Cardiac septum (tissue), 1 donor: Measurements from ENCODE around the gene MISP. TPM values are rescaled to one million over a fixed set of nuclear protein-coding genes. Genes with fewer than 3 reads are reported as not detected.

ENCODE experiments used
- DNase-seq: peaks from one replicate; pipeline ENCODE4 v3.0.0-alpha.2; 2020; ENCODE audit warnings: low spot score
- intact Hi-C: fragments of 100-400 bp; cut with DNase I; formaldehyde crosslinking; loops from one replicate; pipeline ENCODE4 v1.14.0; 2022
- total RNA-seq: library from RNA; stranded (reverse); fragmentation: NEBNext Ultra II Directional; extraction: Animal tissue kit (Norgen Biotek cat#: 25700); gene quantifications from one replicate; pipeline ENCODE4 v1.2.1, GENCODE V29; 2021
- donor health status: DM: no; HTN: no; CAD: no.

MISP gene
- total RNA-seq, 1 donor from 2014 or later: not detected

DNA sequence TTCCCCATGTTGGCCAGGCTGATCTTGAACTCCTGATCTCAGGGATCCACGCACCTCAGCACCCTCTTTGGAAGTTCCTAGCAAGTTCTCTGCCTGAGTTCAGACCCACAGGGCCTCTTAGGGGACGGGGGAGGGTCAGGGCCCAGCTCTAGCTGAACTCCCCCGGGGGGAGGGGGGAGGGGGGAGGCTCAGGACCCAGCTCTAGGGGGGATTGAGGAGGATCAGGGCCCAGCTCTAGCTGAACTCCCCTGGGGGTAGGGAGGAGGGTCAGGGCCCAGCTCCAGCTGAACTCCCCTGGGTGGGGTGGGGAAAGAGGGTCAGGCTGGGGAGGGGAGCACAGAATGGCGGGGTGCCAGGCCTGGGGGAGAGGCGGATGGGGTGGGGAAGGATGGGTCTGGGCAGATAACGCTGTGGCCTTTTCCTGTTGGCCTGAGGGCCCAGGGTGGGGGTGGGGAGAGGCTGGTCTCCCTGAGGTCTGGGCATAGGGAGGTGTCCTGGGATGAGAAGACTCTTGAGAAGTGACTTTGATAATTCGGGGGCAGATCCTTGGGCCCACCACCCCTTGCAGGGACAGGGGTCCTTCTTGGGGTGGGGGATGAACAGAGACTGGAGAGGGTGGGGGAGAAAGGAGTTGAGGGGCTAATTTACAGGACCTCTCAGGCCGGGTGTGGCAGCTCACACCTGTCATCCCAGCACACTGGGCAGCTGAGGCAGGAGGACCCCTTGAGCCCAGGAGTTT lies 40.8 kb downstream of the MISP start:
- no peak for DNase-seq
- intact Hi-C loops: no loop called here

- intact Hi-C loops: no loop called here
- no peak for DNase-seq
Observed at GRCh38 chr19:792306-792885, 41.5 kb downstream of the MISP start.

DNA sequence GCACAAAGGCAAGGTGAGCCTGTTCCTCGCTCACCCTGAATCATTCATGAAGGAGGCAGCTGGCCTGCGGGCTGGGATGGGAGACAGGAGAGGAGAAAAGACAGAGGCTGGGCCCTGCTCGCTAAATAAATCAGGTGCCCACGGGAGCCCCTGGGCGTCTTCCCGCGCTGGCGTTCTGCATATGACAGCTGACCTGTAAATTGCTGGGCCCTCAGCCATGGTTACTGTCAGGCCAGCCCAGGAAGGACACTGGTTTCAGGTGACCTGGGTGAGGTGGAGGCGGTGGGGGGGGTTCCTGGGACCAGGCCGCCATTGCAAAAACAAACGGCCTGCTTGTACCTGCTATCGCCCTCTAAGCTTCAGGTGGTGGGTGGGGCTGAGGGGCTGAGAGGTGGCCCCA lies 42.9 kb downstream of the MISP start:
- no peak for DNase-seq
- intact Hi-C loops: no loop called here

DNA sequence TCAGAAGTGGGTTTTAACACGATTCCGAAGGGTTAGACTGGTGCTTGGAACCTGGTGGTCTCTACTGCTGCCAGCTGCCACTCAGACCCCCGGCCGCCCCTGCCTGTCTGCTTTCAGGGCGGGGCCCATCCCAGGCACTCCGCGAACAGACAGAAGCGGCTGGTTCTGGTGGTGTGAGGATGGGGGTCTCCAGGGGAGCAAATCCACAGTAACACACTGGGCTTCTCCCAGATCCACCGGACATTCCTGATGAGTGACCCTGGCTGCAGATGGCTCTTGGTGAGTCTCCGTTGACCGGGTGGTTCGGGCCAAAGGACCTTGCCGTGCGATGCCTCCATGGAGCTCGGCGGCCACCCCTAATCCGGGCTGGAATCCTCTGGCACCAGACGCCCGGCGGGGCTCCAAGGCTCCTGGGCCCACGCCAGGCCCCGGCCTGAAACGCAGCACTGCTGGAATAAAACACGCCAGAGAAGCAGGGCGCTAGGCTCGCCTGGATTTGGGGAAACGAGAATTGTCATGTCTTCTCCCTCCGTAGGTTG lies 44.2 kb downstream of the MISP start:
- intact Hi-C loops: no loop called here
- DNase-seq: no peak

DNA sequence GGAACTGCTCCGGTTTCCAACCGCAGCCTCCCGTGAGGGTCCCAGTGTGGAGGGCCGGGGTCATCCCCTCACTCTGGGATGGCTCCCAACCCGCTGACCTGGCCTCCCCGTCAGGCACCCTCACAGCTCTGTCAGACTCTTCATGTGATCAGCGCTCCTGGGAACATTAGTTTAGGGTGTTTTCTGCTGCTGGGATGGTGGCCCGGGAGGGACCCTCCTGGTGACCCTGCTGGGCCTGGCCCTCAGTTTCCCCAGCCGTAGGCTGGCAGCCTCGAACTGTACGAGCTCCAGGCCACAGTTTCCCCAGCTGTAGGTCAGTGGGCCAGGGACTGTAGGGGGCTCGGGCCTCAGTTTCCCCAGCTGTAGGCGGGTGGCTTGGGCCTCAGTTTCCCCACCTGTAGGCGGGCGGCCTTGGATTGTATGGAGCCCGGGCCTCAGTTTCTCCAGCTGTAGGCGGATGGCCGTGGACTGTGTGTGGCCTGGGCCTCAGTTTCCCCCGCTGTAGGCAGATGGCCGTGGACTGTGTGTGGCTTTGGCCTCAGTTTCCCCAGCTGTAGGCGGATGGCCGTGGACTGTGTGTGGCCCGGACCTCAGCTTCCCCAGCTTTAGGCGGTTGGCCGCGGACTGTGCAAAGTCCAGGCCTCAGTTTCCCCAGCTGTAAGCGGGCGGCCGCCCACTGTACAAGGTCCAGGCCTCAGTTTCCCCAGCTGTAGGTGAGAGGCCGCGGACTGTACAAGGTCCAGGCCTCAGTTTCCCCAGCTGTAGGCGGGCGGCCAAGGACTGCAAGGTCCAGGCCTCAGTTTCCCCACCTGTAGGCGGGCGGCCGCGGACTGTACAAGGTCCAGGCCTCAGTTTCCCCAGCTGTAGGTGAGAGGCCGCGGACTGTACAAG lies 45.0 kb downstream of the MISP start:
- intact Hi-C loops: loop anchor here (2.0 kb wide), 1 partner anchor 289 kb away; the partner anchor contains the start of gene TPGS1
- DNase-seq: no peak

GRCh38 chr19:796692-797527 lies 46.0 kb downstream of the MISP start, which contains the start of gene PTBP1:
TSS of gene PTBP1 (plus strand) at chr19:797452. CDS start at chr19:797498, 46 bp downstream.
- peak; percentile 100 for DNase-seq
- intact Hi-C loops: loop anchor here (2.0 kb wide), 1 partner anchor 290 kb away; the partner anchor contains the start of gene TPGS1

DNA sequence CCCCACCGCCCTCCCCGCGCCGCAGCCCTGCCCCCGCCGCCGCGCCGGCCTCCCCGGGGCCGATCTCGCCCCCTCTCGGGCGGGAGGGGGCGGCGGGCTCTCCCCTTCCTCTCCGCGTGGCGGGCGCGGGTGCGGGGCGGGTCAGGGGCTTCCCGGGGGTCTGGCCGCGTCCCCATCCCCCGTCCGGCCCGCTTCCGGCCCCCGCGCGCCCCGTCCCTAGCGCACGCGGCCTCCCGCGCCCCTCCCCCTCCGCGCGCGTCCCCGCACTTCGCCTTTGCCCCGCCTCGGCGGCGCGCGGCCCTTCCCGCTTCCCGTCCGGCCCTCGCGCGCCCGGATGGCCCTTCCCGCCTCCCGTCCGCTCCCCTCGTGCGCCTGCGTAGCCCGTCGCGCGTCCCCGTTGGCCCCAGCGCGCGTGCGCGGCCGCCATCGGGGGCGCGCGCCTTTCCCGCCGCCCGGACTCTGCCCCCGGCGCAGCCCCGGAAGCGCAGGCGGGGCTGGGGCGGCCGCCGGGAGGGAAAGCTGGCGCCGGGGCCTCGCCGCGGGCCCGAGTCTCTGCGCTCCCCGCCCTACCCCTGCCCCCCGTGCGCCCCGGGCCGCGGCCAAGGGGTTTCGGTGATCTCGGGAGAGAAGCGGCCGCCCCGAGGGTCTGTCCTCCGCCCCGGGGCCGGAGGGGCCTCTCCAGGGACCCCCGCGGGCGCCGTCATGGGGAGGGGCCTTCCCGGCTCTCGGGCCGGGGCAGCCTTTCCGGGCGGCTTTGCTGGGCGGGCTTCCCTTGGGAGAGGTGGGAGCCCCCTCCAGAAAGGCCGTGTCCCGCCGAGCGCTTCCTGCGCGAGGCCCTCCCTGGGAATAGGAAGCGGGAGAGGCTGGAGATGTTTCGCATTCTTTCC lies 46.9 kb downstream of the MISP start:
- intact Hi-C loops: loop anchor here (2.0 kb wide), 1 partner anchor 291 kb away; the partner anchor contains the start of gene TPGS1
- DNase-seq: peak; percentile 92

DNA sequence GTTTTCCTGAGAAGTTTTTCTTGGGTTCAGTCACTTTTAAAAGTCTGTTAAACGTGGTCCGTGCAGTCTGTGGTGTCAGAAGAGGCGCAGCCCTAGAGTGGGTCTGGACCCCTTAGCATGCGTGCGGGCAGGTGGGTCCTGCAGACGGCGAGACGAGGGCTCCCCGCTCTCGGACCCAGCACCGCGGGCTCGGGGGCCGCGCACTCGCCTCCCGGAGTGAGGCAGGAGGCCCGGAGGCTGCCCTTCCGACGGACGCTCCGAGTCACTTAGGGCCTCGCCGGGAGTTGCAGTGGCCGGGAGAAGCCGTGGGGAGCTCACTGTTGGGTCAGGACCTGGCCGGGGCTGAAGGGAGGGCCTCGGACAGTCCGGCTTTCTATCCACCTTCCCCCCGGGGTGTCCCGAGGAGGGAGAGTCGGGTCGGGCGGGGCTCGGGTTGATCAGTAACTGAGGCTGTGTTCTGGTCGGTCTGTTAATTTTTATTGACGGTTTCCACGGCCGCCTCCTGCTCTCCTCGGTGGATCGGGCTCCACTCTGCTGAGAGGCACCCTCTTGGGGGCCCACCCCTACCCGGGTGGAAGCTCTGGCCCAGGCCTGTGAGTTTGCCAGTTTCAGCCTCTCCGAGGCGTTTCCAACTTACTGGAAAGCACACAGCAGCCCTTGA lies 47.6 kb downstream of the MISP start:
- intact Hi-C loops: no loop called here
- DNase-seq: no peak

GRCh38 chr19:799076-799881 lies 48.4 kb downstream of the MISP start:
- intact Hi-C loops: no loop called here
- DNase-seq: no peak

DNA sequence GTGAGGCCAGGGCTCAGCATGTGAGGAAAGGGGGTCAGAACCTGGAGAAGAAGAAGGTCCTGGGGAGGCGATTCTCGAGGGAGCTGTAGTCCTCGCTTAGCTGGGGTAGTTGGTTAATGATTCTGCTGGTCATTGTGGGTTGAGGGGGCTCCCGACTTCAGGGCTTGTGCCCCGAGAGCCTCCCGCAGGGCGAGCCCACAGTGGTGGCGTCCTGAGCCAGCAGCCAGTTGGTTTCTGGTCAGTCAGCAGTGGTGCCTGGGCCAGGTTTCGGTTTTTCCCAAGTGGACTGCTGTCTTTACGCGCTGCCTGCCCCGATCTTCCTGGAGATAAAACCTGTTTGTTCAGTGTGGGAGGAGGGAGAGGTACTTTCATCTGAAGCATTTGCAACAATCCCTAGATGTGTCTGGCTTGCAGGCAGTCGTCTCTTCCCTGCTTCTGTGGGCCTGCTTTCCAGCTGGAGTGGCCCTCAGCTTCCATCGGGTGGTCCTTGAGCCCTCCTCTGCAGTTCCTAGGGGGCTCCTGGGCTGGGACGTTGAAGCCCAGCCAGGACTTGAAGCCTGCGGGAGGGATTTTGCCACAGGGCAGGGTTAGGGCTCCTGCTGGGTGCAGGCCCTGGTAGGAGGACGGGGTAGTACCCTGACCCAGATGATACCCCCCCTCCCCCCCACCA lies 49.6 kb downstream of the MISP start:
- DNase-seq: no peak
- intact Hi-C loops: no loop called here

DNA sequence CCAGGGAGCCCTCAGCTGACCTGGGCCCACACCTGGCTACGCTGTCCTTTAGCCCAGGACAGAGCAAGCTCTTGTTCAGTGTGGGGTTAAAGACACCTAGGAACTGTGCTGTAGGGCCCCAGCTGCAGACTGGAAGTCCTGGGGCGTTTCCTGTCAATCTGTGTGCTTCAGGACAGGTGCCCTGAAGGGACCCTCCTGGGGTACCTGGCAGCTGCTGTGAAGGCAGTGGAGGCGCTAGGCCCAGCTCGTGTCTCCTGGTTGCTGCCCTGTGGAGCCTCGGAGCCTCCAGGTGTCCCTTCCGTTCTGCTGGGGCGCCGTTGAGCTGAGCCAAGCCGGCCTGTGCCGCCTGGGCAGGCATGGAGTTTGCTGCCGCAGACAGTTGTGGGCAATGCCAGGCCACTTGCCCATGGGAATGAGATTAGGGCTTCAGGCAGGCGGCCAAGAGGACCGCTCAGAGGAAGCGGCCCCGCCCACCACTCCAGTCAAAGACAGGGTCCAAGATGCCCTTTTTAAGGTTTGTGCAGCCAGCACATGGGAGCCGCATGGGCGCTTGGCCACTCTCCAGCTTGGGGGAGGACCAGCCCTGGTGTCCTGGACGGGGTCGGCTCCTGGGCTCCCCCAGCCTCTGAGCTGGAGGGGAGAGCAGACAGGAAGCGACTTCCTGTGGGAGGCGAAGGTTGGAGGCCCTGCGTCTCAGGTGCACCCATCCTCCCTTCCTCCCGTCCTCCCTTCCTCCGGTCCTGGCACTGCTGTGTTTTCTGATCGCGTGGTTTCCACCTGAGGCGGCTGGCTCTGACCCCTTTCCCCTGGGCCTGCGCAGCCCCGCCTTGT lies 50.3 kb downstream of the MISP start:
- DNase-seq: peak; percentile 92
- intact Hi-C loops: no loop called here

GRCh38 chr19:801861-802497 lies 51.1 kb downstream of the MISP start:
- intact Hi-C loops: no loop called here
- DNase-seq: no peak

GRCh38 chr19:802498-803098 lies 51.7 kb downstream of the MISP start:
- DNase-seq: no peak
- intact Hi-C loops: no loop called here

- intact Hi-C loops: no loop called here
- no peak for DNase-seq
Observed at GRCh38 chr19:803099-803561, 52.2 kb downstream of the MISP start.
